NCI-H2107 treated with DMSO at 0.1 percent for 48 hours (cell line): ENCODE results near the gene C1orf210.

Experiments used
- DNase-seq: peaks from one replicate; lab custom pipeline; 2025; ENCODE audit not compliant: unreplicated experiment; lab: John Stamatoyannopoulos, UW

Gene C1orf210

GRCh38 chr1:43275826-43276620, 9.4 kb downstream of the C1orf210 start:
- no peak for DNase-seq

GRCh38 chr1:43274804-43275180, 10.6 kb downstream of the C1orf210 start:
- no peak for DNase-seq

GRCh38 chr1:43274125-43274803, 11.1 kb downstream of the C1orf210 start:
- no peak for DNase-seq

- DNase-seq = no peak
Measured at GRCh38 chr1:43273708-43274107, 11.7 kb downstream of the C1orf210 start.

- DNase-seq = no peak
Measured at GRCh38 chr1:43272576-43273571, 12.5 kb downstream of the C1orf210 start.

DNA sequence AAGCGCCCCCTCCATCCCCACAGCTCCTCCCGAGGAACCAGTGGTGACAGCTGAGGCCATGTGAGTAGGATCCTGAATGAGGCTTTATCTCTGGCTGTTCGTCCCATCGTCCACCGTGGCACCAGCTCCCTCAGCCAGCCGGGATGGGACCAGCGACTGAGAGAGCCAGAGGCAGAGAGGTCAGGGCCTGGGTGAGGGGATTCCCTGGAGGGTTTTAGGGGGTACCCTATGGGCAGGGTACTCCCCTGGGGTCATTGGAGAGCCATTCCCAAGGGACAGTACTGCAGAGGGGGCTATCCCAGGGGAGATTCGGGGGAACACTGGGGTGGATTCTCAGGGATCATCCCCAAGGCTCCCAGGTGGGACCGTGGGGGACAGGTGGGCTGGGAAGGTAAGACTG, 13.2 kb downstream of the C1orf210 start:
- no peak for DNase-seq

GRCh38 chr1:43271186-43272118, 13.9 kb downstream of the C1orf210 start:
- DNase-seq = no peak

DNA sequence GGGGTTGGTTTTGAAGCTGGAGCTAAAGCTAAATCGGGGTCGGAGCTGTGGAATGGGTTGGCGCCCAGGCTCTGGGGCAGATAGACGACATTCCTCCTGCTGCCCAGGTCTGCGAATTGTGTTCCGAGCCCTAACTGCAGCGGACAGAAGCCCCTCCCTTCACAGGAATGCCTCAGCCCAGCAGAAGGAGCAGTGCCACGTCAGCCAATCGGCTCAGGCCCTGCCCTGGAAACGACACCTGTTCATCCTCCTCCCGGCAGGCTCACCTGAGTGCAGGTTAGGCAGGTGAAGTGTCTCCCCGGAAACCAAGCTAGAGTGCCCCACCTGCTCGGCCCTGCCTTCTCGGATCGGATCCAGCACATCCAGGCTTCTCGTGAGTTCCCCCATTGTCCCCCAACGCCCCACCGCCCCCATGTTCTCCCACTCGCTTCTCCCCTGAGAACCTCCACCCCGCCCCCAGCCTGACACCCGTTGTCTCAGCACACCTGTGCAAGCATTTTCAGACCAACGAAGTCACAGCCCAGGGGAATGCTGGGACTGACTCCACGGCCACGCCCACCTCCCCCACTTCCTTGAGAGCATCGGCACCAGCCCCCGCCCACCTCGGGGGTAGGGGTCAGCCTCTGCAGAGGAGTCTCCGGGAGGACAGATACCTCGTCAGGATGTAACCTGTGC, 14.8 kb downstream of the C1orf210 start:
- DNase-seq = peak; percentile 25

DNA sequence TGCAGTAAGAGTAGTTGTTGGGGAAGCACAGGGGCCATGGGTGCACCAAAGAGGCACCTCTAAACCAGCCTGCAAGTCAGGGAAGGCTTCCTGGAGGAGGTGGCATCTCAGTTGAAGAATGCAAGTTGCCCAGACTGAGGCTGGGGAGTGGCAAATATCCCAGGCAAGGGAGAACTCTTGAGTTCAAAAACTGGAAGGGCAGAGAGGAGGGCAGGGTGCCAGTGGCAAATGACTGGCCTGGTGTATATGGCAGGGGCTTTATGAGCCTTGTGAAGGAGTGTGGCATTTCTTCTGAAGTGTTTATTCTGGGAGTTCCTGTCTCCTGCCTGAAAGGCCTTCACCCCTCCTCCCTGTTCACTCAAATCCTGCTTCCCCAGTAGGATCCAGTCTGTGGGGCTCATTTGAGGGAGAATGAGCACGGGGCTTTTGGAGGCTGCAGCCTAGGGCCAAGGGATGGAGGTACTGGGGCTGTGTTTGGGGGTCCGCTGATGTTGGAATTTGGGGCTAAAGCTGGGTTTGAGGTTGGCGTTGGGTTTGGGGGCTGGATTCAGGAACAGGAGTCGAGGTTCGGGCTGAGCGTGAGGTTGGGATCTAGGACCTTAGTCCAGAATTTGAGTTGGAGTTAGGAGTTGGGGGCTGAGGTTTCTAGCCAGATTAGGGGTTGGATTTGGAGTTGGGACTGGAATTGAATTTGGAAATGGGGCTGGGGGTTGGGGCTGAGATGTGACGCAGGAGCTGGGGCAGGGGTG, 15.6 kb downstream of the C1orf210 start, which contains the start of gene TMEM125:
Gene TMEM125 (plus strand): TSS at position 357 of the 749 bp plus-strand sequence. CDS start 2,740 bp downstream, outside the sequence.
- DNase-seq = no peak

- DNase-seq = no peak
Measured at GRCh38 chr1:43267818-43268425, 17.5 kb downstream of the C1orf210 start.

DNA sequence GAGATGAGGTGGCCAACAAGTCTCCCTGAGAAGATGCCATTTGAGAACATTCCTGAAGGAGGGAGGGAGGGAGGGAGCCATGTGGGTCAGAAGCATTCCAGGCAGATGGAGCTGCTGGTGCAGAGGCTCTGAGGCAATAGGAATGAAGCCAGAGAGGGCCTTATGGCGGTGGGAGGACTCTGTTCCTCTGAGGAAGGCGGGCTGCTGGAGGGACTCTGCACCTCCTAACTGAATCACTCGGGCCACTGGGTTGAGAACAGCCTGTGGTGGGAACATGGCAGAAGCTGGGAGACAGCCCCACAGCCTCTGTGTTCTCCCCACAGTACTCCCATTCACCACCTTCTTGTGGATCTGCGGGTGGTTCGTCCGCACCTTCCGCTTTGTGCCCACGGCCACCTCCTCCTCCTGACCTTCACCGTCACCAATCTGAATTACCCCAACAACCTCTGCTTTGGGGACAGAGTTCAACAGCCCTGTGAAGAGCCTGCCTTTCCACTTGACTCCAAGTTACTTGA, 18.0 kb downstream of the C1orf210 start:
- DNase-seq = no peak

DNA sequence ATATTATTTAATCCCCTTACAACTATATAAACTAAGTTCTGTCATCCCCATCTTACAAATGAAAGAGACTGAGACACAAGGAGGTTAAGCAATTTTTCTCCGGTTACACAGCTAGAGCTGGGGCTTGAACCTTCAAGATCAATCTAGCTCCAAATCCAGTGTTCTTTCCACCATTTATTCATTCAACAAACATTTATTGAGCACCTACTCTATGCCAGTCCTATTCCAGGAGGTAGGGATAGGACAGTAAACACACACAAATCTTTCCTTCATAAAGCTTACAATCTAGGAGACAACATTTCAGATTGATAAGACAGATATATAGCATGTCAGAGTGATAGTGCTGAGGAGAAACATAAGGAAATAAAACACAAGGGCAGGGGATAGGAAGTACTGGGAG, 18.5 kb downstream of the C1orf210 start:
- no peak for DNase-seq

DNA sequence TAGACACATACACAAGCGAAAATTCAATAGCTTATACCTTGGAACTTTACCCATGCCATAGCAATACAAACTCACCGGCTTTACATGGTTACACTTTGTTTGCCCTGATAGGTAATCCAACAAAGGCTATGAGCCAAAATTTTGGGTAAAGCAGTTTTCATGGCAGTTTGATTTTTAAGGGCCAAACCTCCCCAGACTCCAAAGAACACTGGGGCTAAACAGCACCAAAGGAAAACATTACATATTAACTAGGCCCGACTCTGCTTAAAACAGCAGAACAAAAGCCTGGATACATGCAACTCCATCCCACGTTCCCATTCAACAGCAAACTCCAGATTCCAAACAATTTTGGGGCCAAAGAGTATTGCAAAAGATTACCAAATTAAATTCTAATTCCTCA, 19.9 kb downstream of the C1orf210 start:
- no peak for DNase-seq

DNA sequence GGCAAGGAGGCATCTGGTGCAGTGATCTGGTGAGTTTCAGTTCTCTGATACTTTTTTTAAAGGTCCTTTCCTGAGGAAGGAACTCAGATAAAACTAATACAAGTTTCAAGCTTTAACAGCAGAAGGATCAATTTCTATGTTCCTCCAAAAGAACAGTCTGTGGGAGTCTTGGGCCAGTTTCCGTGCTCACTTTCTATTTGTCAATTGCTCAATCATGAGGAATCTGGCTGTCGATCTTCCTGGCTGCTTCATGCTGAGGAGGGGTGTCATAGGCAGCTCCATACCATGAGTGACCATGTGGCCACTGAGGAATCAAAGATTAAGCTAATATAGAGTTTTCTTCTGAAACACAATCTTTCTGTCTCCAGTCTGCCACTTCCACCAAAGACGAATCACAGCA, 27.0 kb downstream of the C1orf210 start:
- DNase-seq = no peak

DNA sequence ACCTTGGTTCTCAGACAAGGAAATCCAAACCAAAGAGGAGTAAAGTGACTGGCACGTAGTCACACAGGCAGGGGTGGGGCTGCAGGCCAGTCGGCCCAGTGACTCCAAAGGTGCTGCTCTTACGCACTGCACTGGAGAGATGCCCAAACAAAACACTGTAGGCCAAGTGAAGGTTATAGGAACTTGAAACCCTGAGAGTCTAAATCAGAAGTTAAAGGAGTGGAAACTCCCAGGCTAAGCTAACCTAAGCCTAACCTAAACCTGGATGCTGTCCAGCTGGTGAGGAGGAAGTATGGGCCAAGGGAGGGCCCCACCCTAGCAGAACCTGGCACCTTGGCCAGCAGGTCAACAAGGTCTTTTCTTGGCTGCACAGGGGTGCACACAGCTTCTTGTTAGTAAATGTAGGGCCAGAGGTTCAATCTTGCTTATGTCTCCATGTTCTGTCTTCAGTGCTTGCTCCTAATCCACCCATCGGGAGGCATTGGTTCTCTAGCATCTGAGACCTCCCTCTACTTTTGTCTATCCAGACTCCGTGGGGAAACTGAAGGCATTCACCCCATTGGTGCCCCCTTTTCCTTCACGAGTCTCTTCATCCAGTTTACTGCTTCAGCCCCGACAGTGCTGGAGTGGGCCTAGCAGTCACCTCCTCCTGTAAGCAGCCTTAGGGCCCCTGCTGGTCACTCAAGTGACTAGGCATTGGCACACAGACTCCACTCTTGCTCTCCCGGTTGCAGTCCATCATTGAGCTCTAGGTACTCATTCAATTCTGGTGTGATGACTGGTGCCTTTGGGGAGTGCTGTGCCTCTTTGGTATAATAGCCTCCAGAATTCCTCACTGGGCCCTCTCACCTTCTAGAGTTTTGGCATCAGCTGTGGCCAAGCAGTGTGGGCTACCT, 28.5 kb downstream of the C1orf210 start:
- DNase-seq = no peak

GRCh38 chr1:43255438-43256210, 29.8 kb downstream of the C1orf210 start:
- DNase-seq = no peak
